ENCODE results near the gene UBL4B. TPM values are rescaled to one million over a fixed set of nuclear protein-coding genes. Genes with fewer than 3 reads are reported as not detected.

The UBL4B gene
- total and polyA plus RNA-seq, 2 donors (not counting 1 experiment from before 2014, with no cell fraction given) = not detected

DNA sequence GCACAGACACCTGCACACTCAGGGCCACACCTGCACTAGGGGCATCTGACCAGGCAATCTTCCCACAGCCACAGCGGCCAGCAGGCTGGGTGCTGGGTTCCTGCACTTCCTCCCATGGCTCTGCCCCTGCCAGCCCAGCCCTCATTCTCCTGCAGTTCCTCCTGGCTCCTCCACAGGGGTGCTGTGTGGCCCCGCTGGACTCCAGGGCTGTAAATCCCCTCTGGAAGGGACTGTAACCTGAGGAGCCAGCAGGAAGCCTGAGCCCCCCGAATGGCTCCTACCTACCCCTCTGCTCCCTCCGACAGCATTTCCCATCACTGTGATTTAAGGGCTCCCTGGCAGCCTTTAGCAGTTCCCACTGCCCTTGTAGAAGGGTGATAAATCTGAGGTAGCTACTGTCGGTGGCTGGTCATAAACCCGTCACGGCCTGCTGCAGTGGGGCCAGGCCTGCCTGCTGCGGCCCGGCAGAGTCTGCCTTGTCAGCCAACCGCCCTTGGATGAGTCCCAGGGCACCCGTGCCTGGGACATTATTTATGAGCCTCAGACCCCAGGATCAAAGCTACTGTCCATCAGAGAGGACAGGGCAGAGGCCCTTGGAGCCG lies 8.8 kb downstream of the UBL4B start:
- DNase-seq (no peak), ATAC-seq (ENCODE audit: low read depth) (no peak)
- POLR2A ChIA-PET = no interaction called here
- no peak overlapping the region for H3K27ac ChIP-seq (ENCODE audit: low read length in 2 of 2)
- H4K20me1 ChIP-seq (ENCODE audit: control insufficient read depth, insufficient read depth, low read length, poor library complexity, severe bottlenecking) = no peaks in the 10 kb centered on the region
- Mint-ChIP-seq H3K27ac (no peak overlapping the region), H3K9me3 (ENCODE audit: insufficient read depth) (peaks cover 2% of the 10 kb centered on the region), H3K4me3 (no peak overlapping the region), H3K4me1 (no peaks in the 10 kb centered on the region), H3K27me3 (peaks cover 45% of the 10 kb centered on the region)
- H3K9me3 ChIP-seq (ENCODE audit: control extremely low read depth in 1 of 3, control insufficient read depth in 2 of 3, insufficient read depth in 1 of 3, low read length in 2 of 3) = peaks cover 0 to 25% (median 8%) of the 10 kb centered on the region in 3 donors
- intact Hi-C loops (cut with micrococcal nuclease) = no loop called here
- no peaks in the 10 kb centered on the region for H3K36me3 ChIP-seq (replicated peaks in 1 of 2; ENCODE audit: control extremely low read depth in 1 of 2, control insufficient read depth in 1 of 2, extremely low read depth in 1 of 2, insufficient read depth in 2 of 2, low read length in 1 of 2)
- no peaks in the 10 kb centered on the region for H3K79me2 ChIP-seq (ENCODE audit: control insufficient read depth, insufficient read depth, low read length)
- H2AFZ ChIP-seq (ENCODE audit: insufficient read depth, low read depth, low read length, poor library complexity, severe bottlenecking) = no peak overlapping the region
- WGBS (ENCODE audit: insufficient coverage) = 28% methylated on average over 10 of the region's 12 CpGs
- no peak overlapping the region for H3K9ac ChIP-seq (ENCODE audit: low read length)
- CTCF ChIA-PET = no interaction called here
- TF ChIP-seq, protein P1, sequence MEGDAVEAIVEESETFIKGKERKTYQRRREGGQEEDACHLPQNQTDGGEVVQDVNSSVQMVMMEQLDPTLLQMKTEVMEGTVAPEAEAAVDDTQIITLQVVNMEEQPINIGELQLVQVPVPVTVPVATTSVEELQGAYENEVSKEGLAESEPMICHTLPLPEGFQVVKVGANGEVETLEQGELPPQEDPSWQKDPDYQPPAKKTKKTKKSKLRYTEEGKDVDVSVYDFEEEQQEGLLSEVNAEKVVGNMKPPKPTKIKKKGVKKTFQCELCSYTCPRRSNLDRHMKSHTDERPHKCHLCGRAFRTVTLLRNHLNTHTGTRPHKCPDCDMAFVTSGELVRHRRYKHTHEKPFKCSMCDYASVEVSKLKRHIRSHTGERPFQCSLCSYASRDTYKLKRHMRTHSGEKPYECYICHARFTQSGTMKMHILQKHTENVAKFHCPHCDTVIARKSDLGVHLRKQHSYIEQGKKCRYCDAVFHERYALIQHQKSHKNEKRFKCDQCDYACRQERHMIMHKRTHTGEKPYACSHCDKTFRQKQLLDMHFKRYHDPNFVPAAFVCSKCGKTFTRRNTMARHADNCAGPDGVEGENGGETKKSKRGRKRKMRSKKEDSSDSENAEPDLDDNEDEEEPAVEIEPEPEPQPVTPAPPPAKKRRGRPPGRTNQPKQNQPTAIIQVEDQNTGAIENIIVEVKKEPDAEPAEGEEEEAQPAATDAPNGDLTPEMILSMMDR (IDR thresholded peaks at IDR 0.05) = no peak
- no peak for TF ChIP-seq EZH2 (IDR thresholded peaks at IDR 0.05; ENCODE audit: borderline replicate concordance, insufficient read depth, low read depth, low read length, poor library complexity, severe bottlenecking)
- H3K4me1 ChIP-seq (ENCODE audit: control insufficient read depth in 2 of 2, insufficient read depth in 2 of 2, low read length in 2 of 2) = no peaks in the 10 kb centered on the region
- no peak overlapping the region for H3K4me2 ChIP-seq (replicated peaks; ENCODE audit: low read depth, low read length, poor library complexity, severe bottlenecking)
- H3K4me3 ChIP-seq (ENCODE audit: control extremely low read depth in 1 of 5, extremely low read depth in 1 of 5, insufficient read depth in 1 of 5, low read depth in 2 of 5, low read length in 4 of 5) = no peak overlapping the region
- H3K27me3 ChIP-seq (replicated peaks in 1 of 4; ENCODE audit: control extremely low read depth in 1 of 4, control insufficient read depth in 3 of 4, insufficient read depth in 4 of 4, low read length in 3 of 4) = peaks cover 0 to 10% (median 4%) of the 10 kb centered on the region in 4 experiments

DNA sequence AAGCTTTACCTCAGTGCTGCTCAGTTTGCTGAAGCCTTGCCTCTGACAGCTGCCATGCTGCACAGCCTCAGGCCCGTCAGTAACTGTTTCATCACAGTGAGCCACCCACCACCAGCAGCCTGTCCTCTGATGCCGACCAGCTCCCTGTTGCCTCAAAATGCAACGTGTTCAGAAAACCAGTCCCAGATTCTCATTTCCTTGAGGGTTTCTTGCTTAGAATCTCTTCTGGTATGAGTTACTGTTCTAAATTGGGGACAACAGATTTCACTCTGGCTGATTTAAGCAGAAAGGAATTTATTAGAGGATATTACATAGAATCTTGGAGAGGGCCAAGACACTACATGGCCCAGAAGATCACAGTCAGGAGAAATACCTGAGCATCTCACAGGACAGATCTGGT lies 11.0 kb downstream of the UBL4B start:
- no peak overlapping the region for H3K4me3 Mint-ChIP-seq
- H3K9me3 Mint-ChIP-seq (ENCODE audit: insufficient read depth) = peaks cover 2% of the 10 kb centered on the region
- H3K79me2 ChIP-seq (ENCODE audit: control insufficient read depth, insufficient read depth, low read length) = no peaks in the 10 kb centered on the region
- ChIA-PET CTCF (interaction anchor here (1.4 kb wide), 1 partner anchor 13 kb away, joined by 3 read pairs; no protein-coding TSS in a partner anchor), POLR2A (no interaction called here)
- H4K20me1 ChIP-seq (ENCODE audit: control insufficient read depth, insufficient read depth, low read length, poor library complexity, severe bottlenecking) = no peaks in the 10 kb centered on the region
- no peak overlapping the region for H3K4me3 ChIP-seq (ENCODE audit: control extremely low read depth in 1 of 5, extremely low read depth in 1 of 5, insufficient read depth in 1 of 5, low read depth in 2 of 5, low read length in 4 of 5)
- no peak overlapping the region for H3K27ac ChIP-seq (ENCODE audit: low read length in 2 of 2)
- ATAC-seq (ENCODE audit: low read depth) (no peak), DNase-seq (no peak)
- H3K4me1 ChIP-seq (ENCODE audit: control insufficient read depth in 2 of 2, insufficient read depth in 2 of 2, low read length in 2 of 2) = no peaks in the 10 kb centered on the region
- no peaks in the 10 kb centered on the region for H3K4me1 Mint-ChIP-seq
- WGBS (ENCODE audit: insufficient coverage) = no CpG with 5 or more reads among the region's 3 CpGs
- H3K27me3 Mint-ChIP-seq = peaks cover 40% of the 10 kb centered on the region
- no peak overlapping the region for H3K4me2 ChIP-seq (replicated peaks; ENCODE audit: low read depth, low read length, poor library complexity, severe bottlenecking)
- peaks cover 0 to 38% (median 9%) of the 10 kb centered on the region in 3 donors for H3K9me3 ChIP-seq (ENCODE audit: control extremely low read depth in 1 of 3, control insufficient read depth in 2 of 3, insufficient read depth in 1 of 3, low read length in 2 of 3)
- H2AFZ ChIP-seq (ENCODE audit: insufficient read depth, low read depth, low read length, poor library complexity, severe bottlenecking) = no peak overlapping the region
- intact Hi-C loops (cut with micrococcal nuclease) = no loop called here
- H3K9ac ChIP-seq (ENCODE audit: low read length) = no peak overlapping the region
- TF ChIP-seq, protein P1 (IDR thresholded peaks at IDR 0.05) = no peak
- no peak for TF ChIP-seq EZH2 (IDR thresholded peaks at IDR 0.05; ENCODE audit: borderline replicate concordance, insufficient read depth, low read depth, low read length, poor library complexity, severe bottlenecking)
- H3K36me3 ChIP-seq (replicated peaks in 1 of 2; ENCODE audit: control extremely low read depth in 1 of 2, control insufficient read depth in 1 of 2, extremely low read depth in 1 of 2, insufficient read depth in 2 of 2, low read length in 1 of 2) = no peaks in the 10 kb centered on the region
- no peak overlapping the region for H3K27ac Mint-ChIP-seq
- peaks cover 0 to 13% (median 4%) of the 10 kb centered on the region in 4 experiments for H3K27me3 ChIP-seq (replicated peaks in 1 of 4; ENCODE audit: control extremely low read depth in 1 of 4, control insufficient read depth in 3 of 4, insufficient read depth in 4 of 4, low read length in 3 of 4)
